Activated effector memory CD4-positive, alpha-beta T cell treated with Interleukin-2 at 50 U/mL for 16 hours (primary cell): Measurements from ENCODE around the gene NFIC.

Experiments
- DNase-seq: peaks from one replicate; pipeline ENCODE4 v3.0.0-alpha.2; 2020

Gene NFIC

DNA sequence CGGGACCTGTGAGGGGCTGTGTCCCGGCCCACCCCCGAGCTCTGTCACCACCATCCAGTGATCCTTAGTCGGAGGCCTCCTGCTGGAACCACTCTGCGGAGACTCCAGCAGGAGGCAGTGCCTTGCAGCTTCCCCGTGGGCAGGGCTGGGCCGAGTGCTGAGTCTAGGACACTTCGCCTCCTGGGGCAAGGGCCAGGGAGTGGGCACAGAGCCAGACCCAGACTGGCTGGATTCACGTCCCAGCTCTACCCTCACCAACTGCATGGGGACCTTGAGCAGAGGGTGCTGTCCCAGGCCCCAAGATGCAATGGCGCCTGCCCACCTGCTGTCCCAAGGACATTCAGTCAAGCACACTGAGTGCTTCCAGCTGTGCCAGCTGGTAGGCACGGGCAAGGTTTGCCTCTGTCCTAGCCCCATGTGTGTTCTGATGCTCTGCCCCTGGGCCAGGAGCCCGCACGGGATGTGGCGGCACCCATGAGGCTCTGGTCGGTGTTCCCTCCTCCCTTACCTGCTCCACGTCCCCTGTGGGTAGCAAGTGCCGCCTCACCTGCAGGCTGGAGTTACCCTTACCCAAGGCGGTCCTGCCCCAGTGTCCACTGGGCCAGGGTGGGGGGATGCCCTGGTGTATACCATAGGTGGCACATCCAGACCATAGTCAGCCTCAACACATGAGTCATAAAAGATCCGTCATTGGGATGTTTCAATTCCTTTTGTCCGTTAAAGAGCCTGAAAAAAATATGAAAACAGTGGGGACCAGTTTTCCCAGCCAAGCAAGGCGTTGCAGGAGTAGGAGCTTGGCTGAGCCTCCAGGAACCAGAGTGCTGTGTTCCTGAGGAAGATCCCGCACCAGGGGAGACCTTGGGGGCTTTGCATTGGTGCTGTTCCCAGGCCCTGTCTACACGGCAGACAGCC is 147.1 kb downstream of the NFIC start:
- DNase-seq, result no peak

- no peak for DNase-seq
These were observed 148.5 kb downstream of the NFIC start for GRCh38 chr19:3514930-3515329.

DNA sequence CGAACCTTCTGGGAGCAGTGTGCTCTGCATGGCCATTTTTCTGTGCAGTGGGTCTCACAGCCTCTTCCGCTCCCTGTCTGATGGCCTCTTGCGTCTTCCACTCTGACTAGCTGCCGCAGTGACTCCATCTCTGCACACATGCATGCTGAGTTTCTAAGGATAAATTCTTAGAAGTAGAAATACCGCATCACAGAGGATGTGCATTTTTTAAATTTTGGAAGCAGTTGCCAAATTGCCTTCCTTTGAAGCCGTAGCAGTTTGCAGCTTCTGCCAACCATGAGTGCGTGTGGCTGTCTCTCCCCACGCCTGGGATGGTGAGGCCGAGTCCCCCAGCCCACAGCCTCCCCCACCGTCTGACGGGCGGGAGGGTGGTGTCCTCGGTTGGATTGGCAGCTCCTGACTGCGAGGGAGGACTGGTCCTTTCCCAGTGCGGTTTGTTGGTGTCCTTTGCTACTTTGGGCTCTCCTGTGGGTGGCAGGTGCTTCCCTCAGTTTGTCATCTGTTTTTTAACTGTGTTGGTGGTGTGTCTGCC is 149.6 kb downstream of the NFIC start:
- no peak for DNase-seq

DNA sequence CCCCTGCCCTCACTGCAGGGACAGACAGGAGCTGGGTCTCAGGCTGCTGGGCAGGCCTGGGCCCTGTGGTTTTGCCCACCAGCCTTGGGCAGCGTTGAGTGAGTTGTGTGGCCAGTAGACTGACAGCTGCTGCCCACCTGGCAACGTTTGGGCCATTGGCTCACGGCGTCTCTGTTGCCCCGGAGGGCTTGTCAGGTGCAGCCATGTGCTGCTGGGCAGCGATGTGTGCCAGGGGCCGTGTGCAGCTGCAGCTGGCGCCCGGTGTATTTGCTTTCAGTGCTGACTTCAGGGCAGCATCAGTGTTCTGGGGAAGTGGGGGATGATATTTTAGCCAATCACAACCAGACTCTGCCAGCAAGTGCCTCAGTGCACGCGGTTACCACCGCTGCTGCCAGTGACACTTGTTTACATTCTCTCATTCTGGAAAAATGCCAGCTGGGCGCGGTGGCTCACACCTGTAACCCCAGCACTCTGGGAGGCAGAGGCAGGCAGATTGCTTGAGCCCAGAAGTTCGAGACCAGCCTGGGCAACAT is 150.4 kb downstream of the NFIC start:
- peak; percentile 25 for DNase-seq

DNA sequence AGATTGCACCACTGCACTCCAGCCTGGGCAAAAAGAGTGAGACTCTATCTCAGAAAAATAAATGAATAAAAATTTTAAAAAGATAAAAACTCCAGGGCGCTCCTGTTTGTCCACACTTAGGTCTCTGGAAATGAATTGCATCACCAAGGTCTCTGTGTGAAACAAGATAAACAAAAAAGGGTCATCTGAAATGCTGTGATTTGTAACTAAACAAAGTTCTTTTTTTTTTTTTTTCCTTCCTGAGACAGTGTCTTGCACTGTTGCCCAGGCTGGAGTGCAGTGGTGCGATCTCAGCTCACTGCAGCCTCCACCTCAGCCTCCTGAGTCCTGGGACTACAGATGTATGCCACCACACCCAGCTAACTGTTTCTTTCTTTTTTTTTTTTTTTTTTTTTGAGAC is 151.3 kb downstream of the NFIC start:
- no peak for DNase-seq

DNA sequence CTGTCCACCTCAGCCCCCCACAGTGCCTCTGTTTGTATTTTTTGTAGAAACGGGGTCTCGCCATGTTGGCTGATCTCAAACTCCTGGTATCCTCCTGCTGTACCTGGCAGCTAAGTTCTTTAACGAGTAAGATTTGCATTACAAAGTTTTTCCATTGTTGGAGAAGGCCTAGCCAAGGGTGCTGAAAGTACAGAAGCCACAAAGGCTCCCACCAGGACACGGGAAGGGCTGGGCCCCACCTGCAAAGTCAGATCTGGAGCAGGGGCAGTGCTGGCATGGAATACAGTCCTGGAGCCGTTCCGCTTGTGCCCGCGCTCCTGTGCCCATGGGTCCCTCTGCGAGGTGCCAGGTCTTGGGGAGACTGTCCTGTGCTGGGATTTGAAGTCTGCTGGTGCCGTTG is 151.9 kb downstream of the NFIC start:
- DNase-seq, result no peak

DNA sequence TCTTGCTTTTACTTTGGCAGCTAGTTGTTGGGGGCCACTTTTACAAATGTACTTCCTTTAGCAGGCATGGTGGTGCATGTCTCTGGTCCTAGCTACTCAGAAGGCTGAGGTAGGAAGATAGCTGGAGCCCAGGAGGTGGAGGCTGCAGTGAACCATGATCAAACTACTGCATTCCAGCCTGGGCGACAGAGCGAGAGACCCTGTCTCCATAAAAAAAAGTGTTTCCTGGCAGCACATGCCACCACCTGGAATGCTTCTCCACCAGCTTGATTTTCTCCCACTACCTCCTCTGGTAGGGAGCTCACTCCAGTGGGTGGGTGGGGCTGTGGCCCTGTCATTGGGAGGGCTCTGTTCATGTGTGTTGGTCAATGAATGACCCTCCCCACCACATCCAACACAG is 152.3 kb downstream of the NFIC start:
- DNase-seq, result no peak
